DLD1 (cell line): Measurements from ENCODE around the gene CROCC2.

Source experiments
- in situ Hi-C: cut with HindIII; loops from 2 replicates; pipeline ENCODE4 v1.10.0; 2017; ENCODE audit warnings: low sequenced_read_pairs

Gene CROCC2

DNA sequence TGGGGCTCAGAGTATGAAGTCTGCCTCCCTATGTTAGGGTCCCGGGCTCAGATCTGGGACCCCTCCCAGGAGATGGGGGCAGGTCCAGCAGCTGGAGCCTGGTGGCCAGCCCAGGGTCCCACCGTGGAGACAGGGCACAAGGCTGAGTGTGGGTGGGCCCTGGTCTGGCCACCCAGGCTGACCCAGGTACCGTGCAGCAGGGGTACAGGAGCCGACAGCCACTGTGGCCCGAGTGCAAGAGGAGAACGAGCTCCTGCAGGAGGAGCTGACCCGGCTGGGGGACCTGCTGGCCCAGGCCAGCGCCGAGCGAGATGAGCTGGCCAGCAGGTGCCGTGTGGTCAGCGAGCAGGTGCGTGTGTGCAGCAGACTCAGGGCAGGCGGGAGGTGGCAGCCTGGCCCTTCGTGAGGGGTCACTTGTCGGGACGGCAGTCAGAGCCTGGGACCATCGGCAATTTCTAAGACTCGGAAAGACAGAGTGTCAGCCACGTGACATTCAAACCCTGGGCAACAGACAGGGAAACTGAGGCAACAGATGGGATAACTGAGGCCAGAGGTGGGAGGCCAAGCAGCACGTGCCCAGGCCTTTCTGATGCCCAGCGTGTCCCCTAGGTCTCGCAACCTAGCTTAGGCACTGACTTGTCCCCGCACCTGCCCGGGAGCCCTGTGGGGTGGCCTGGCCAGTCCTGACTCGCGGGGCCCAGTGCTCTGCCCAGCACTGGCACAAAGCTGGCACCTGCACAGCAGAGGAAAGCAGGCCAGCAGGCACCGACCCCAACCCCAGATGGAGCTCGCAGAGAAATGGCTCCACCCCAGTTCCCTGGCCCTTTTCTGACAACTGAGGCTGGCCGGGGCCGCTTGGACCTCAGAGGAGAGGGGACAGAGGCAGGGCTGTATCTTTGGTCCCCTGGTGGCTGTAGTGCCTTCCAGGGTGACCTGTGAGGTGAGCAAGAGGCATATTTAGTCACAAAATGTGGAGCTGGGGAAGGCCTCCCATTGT lies 13.9 kb downstream of the CROCC2 start:
- in situ Hi-C loops = no loop called here

DNA sequence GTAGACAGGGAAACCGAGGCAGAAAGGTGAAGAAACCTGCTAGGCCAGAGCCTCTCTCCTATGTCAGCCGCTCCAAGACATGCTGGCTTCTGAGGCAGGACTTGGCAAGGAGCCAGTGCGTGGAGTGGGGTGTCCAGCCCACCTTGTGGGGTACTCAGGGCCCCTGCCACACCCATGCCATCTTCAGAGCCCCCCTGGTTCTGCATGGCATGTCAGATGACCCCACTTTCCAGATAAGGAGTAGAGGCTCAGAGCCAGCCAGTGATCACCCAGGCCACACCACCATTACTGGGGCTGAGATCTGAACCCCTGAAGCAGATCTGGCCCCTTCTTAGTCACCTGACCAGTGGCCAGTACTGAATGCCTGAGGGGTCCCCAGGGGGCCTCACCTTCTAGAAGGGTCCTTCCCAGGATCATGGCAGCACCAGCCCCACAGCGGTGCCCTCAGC lies 14.7 kb downstream of the CROCC2 start:
- in situ Hi-C loops = no loop called here

DNA sequence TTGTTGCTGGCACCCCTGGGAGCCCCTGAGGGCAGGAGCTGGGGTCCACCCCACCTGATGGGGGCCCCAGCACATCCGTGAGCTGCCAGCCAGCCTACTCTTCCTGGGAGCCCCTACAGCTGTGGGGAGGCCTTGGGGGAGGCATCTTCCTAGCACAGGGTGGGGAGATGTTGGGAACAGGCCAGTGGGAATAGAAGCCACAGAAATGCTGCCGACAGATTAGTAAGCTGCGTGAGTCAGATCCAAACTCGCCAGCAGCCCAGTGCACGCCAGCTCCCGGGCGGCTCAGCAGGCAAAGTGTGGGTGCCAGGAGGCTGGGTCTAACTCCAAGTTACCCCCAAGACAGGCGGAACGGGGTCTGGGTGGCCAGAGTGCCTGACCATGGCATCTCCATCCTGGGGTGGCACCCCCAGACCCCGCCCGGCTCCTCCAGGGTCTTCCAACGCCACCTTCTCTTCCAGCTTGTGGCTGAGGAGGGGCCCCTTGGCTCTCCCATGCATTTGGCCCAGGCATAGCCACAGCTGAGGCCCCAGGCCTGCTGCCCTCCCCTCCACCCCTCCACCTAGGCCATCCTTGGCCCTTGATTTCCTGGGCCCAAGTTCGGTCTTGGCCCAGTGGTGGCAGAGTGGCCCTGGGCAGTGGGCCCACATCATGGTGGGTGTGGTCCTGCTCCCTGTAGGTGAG lies 15.3 kb downstream of the CROCC2 start:
- in situ Hi-C loops = no loop called here

DNA sequence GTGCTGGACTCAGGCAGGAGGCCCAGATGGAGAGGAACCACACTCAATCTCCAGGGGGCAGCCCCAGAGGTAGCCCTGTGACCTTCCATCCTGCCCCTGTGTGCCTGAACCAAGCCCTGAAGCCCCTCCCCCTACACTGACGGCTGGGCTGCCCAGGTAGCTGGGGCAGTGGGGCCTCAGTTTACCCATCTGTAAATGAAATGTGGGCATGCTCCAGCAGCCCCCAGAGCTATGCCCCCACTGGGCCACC lies 15.8 kb downstream of the CROCC2 start:
- in situ Hi-C loops = no loop called here

DNA sequence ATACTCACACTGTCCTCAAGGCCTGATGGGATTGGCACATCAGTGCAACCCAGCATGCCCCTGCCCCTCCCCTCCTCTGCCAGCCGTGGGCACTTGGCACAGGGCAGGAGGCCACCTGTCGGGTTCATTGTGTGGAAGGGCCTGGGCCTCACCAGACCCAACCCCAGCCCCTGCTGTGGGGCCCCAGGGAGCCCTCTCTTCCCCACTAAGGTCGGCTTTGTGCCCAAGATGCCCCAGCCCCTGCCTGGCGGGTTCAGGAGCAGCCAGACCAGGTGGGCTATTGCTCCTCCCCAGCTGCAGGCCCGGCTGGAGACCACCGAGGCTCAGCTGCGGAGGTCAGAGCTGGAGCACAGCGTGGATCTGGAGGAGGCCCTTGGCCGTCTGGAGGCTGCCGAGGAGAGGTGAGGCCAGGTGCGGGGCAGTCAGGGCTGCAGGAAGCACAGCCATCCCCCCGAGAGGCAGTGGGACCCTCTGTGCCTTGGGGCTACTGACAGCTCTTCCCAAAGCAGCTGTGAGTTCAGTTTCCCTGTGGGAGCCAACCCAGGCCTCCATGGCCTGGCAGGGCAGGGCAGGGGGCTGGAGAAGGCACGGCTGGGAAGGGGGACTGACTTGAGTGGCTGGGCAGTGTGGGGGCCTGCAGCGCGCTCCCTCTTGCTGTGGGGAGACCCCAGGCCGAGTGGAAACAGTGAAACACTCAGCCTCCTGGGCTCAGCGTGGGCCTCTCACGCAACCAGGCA lies 16.3 kb downstream of the CROCC2 start:
- in situ Hi-C loops = no loop called here

DNA sequence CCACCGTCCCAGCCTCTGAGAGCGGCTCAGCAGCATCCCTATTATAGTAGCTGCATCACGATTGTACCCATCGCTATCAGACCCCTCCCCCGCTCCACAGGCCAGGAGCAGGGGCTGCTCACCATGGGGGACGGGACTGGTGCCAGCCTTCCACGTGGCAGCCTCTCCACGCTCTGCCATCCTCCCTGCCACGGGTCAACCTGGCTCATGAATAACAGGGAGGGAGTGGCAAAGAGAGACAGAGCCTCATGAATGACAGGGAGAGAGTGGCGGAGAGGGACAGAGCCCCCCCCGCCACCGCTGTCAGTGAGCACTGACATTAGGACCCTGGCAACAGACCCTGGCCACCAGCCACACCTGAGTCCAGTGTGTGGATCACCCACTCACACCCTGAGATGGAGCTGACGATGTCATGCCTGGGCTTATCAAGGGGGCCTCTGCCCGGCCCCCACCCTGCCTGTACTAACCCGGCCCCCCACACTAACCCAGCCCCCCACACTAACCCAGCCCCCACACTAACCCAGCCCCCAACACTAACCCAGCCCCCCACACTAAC lies 16.9 kb downstream of the CROCC2 start:
- in situ Hi-C loops = no loop called here

DNA sequence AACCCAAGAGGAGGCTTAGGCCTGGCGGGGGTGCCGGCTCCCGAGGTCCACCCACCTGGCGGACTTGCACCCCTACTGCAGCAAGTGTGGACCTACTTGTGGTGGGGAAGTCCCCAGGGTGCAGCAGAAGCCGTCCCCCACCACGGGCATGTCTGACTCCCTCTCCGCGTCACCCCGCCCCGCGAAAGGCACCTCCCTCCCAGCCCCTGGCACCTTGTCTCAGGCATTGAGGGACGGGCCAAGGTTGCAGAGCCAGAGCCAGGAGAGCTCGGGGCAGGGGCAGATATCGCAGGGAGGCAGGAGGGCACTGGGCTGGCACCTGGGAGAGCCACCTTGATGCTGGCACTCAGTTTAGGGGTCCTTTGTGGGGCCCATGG lies 19.0 kb downstream of the CROCC2 start:
- in situ Hi-C loops = no loop called here

DNA sequence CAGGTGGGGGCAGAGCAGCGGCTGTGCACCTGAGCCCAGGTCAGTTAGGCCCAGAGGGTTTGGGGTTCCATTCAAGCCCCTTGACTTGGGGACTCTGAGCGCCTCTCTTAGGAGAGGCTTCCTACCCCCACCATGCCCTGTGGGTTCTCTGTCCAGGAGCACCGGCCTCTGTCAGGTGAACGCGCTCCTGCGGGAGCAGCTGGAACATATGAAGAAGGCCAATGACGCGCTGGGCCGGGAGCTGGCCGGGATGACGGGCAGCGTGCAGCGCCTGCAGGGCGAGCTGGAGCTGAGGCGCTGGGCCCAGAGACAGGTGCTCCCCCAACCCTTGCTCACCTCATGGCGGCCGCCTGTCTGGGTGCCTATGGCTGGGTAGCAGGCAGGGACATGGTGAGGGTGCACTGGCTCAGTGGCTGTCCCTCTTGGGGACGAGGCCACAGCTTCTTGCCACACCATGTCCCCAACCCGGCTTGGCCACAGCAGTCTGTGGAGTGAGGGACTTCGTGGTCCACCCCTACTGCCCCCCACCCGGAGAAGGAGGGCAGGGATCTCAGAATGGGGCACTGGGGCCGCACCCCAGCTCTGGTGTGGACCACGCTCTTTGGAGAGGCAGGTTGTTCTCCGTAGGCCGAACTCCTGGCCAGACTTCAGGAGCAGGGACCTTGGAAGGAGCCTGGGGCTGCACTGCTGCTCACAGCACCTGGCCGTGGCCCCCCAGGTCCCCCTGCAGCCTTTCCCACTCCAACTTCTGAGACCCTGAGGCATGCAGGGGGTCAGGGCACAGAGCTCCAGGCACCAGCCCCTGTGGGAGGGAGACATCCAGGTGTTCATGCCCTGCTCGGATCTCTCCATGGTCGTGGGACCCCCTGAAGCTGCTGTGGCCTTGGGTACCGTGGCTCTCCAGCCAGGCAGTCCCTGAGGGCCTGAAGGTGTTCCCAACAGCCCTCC lies 19.7 kb downstream of the CROCC2 start:
- in situ Hi-C loops = no loop called here

DNA sequence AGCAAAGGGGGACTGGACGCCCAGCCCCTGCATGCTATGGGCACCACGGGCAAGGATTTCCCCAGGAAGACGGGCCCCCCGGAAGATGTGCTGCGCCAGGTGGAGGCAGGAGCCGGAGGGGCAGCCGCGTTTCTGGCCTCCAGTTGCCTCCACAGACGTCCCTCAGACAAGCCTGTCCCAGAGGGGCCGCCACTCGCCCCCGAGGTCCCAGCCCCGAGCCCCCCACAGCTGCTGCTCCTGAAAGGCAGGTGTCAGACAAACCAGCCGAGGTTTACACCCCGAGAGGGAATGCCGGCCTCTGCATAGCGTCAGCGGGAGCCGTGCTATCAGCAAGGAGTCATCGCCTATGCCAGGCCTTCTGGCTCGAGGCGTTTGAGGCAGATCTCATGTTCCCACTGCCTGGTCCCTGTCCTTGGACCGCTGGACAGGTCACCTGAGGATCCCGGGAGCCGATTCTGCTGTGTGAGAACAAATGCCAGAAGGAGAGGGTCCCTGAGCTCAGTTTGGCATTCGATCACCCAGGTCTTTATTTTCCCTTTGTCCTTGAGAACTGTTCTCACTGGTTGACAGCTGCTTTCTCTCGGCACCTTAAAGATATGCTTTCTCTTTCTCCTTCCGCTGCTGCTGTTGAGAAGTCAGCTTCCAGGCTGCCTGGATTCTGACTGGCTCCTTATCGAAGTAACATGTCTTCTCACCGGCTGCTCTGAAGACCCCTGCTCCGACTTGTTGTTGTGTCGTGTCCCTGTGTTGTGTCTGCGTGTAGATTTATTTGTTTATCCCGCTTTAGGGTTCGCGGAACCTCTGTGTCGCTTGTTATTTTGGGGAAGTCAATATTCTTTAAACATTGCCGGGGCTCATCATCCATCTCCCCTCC lies 20.6 kb downstream of the CROCC2 start:
- in situ Hi-C loops = no loop called here

DNA sequence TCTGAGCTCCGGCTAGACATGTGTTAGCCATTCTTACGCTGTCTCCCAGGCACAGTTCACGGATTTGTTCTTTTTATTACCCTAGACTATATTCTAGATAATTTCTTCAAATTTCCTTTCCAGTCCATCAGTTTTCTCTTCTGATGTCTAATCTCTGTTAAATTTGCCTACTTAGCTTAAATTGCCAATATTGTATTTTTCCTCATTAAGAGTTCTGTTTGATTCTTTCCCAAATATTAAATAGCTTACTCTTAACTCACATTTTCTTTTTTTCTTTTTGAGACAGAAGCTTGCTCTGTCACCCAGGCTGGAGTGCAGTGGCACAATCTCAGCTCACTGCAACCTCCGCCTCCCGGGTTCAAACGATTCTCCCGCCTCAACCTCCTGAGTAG lies 21.2 kb downstream of the CROCC2 start:
- in situ Hi-C loops = no loop called here

DNA sequence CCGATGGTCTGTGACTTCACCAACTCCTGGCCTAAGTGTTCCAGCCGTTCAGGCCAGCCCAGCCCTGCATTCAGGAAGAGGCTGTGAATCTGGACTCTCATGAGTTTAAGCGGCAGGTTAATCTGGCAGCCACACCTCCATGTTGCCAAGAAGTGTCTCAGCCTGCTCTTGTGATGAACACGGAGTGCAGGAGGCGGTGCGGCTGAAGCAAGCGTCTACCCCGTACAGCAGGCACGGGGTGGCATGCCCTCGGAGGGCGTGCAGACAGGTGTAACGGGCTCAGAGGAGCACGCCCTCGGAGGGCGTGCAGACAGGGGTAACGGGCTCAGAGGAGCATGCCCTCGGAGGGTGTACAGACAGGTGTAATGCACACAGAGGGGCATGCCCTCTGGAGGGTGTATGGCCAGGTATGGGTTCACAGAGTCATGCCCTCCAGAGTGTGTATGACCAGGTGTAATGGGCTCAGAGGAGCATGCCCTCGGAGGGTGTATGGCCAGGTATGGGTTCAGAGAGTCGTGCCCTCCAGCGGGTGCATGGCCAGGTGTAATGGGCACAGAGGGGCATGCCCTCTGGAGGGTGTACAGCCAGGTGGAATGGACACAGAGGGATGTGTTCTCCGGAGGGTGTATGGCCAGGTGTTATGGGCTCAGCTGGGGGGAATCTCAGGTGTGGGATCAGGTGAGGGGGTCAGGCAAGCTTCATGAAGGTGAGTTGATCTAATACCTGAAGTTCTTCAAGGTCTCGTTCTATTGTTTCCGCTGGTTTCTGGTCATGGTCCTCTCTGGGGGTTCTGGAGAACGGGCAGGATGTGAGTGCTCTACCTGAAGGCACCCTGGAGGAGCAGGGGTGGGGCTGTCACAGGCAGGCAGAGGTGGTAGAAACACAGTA lies 22.6 kb downstream of the CROCC2 start:
- in situ Hi-C loops = no loop called here

DNA sequence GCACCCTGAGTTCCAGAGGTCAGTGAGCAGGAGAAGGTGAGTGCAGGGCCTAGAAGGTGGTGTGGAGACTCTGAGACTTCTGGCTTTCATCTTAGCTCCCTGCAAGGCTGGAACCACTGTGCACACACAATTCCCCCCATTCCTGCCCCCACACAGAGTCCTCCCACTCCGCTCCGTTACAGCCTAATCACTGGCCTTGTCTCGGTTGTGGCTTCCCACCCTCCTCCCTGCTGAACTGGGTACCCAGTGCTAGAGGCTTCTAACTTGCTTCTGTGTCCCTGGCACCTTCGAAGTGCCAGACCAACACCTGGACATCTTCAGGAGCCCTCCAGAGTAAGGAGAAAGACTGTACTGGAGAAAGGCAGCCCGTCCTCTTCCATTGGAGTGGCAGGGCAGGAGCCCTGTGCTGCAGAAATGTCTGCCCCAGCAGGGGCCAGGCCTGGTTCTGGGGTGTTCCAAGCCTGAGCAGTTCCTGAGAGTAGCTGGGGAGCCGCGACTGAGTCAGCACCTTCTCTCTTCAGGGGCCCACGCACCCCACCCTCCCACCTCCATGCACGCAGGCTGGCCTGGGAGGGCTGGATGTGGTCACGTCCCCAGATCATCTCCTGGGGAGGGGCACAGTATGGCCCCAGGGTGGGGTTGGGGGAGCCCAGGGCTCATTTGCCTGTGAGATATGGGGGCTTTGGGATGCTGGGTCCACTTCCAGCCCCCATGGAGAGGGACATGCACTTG lies 23.4 kb downstream of the CROCC2 start:
- in situ Hi-C loops = no loop called here

DNA sequence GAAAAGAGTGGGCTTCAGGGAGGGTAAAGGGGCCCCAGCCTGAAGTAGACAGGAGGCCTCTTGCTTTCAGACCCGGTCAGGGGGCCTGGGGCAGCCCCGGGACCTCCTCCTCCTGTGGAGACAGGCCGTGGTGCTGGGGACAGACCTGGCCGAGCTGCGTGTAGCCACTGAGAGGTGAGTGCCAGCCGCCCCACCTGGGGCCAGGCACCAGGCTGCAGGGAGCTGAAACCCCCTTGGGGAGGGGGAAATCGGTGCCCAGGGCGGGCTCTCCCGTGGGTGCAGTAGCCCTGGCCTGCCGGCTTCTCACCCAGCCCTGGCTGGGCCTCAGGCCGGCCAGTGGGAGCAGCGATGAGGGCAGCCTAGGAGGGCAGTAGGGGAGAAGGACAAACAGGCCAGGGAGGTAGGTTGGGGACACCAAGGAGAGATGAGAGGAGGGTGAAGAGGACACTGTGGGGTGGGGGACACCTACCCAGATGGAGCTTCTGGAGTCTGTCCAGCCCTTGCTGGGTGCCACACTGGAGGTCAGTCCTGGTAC lies 24.0 kb downstream of the CROCC2 start:
- in situ Hi-C loops = no loop called here

DNA sequence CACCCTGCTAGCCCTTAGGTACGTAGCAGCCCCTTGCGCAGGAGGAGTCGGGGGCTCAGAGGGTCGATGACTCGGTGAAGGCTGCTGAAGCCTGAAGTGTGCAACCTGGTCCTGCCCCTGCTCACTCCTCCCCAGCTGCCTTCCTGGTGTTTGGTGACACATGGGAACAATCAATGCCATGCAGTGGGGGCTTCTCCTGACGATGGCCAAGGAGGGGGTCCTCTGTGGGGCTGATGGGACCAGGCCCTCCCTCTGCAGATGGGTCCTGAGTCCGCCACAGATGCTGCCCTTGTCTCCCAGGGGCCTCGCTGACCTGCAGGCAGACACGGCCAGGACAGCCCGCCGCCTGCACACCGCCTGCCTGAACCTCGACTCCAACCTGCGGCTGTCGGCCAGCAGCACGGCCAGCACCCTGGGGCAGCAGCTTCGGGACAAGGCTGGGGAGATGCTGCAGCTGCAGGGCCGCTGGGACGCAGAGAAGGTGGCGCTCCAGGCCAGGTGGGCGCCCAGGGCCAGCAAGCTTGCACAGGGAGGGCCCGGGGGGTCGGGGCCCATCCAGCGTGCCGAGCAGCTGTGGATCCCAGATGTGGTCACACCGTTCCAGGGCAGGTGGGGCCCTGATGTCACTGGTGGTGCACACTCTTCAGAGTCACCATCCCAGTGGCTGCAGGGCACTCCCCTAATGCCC lies 24.6 kb downstream of the CROCC2 start:
- in situ Hi-C loops = no loop called here

DNA sequence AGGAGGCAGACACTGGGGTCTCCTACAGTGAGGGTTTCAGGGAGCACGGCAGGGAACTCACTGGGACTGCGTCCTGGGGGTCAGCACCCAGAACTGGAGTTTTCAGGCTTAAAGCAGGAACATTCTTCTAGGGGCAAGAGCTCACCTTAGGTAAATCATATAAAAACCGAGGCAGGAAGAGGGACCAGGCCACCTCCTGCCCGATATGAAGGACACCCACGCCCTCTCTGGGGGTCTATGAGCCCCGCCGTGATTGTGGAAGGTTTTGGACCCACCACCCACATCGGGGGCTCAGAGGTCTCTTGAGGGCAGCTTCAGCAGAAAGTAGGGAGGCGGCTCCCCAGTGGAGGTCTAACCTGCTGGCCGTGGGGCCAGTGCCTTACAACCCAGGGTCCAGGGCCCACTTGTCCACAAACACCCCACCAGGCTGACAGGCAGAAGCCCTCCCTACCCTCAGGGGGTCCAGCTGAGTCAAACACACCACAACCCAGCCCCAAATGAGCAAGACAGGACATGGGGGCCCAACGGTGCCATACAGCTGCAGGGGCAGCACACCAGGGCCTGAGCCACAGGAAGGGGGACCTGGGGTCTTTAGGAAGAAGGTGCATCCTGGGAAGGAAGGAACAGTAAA lies 25.3 kb downstream of the CROCC2 start:
- in situ Hi-C loops = no loop called here

DNA sequence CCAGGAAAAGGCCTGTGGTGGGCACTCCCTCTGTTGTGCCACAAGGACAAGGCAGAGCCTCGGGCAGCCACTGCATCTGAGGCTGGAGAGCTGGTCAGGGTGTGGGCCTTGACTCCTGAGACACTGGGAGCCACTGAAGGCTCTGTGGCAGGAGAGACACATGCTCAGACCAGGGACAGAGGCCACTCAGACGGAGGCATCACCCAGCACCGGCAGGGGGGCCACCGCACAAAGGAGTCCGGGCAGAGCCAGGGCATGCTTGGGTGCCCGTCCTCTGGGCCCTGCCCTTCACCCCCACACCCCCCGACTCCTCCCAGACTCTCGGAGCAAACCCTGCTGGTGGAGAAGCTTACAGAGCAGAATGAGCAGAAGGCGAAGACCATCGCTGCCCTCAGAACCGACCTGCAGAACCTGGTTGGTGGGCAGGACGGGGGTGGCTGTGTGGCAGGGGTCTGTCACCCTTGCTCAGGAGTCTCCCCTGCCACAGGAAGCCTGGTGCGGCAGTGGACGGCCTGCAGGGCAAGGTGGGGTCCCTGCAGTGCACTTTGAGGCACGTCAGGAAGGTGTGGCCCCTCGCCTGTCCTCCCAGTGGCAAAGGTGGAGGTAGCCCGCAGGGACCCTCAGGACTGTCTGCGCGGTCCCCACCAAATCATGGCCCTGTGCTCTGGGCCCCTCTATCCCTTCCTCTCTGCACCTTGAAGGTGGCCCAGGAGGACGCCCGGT lies 26.0 kb downstream of the CROCC2 start:
- in situ Hi-C loops = no loop called here
